Heart right ventricle (tissue), 16 donors: ENCODE measurements around the gene GALNT18. TPM values are rescaled to one million over a fixed set of nuclear protein-coding genes. Genes with fewer than 3 reads are reported as not detected.

Experiments
- ATAC-seq, 8 donors: fragments of 200-7000 bp; cut with Tn5 transposase; one replicate each; pipeline ENCODE4 v1.9.1; 2020; ENCODE audit warnings: mild to moderate bottlenecking in 8 of 8, moderate library complexity in 8 of 8, moderate number of reproducible peaks in 1 of 8
- DNase-seq, 2 donors: peaks; one replicate each; pipeline ENCODE4 v3.0.0-alpha.2; 2020
- H3K27ac ChIP-seq, 10 donors: fragments of 200-600 bp; sonication (generic) in 2 of 10; one replicate each; pipeline versions ENCODE4 v1.5.0 to v1.8.0; 2020 to 2022; ENCODE audit warnings: mild to moderate bottlenecking in 3 of 10
- H3K27me3 ChIP-seq, 7 donors: fragments of 200-600 bp; one replicate each; pipeline ENCODE4 v1.8.0; 2021 to 2022; ENCODE audit warnings: mild to moderate bottlenecking in 2 of 7
- H3K36me3 ChIP-seq, 9 donors: fragments of 200-600 bp; sonication (generic) in 1 of 9; one replicate each; pipeline versions ENCODE4 v1.5.0 to v1.8.0; 2020 to 2022; ENCODE audit warnings: mild to moderate bottlenecking in 2 of 9
- H3K4me1 ChIP-seq, 9 donors: fragments of 200-600 bp; sonication (generic) in 1 of 9; one replicate each; pipeline versions ENCODE4 v1.5.0 to v1.8.0; 2020 to 2022; ENCODE audit warnings: mild to moderate bottlenecking in 4 of 9
- H3K4me3 ChIP-seq, 10 donors: fragments of 200-600 bp; sonication (generic) in 2 of 10; one replicate each; pipeline versions ENCODE4 v1.5.0 to v1.8.0; 2020 to 2022; ENCODE audit warnings: mild to moderate bottlenecking in 7 of 10, moderate library complexity in 2 of 10
- H3K9me3 ChIP-seq, 11 donors: fragments of 200-600 bp in 10 of 11; sonication (generic) in 2 of 11; one replicate each; pipeline versions ENCODE4 v1.5.0 to v1.8.0; 2013 to 2022; ENCODE audit warnings: mild to moderate bottlenecking in 2 of 11, control low read depth in 1 of 11, moderate library complexity in 1 of 11
- WGBS, 2 donors: extraction: QIAGEN DNeasy Blood & Tissue Kit; methylation state at CpG; one replicate each; pipeline ENCODE4 v1.1.7; 2013; ENCODE audit warnings: inconsistent platforms in 1 of 2; 5-methylcytosine and 5-hydroxymethylcytosine counted together
- intact Hi-C, 10 donors: fragments of 100-400 bp; cut with DNase I; formaldehyde crosslinking; loops; one replicate each; pipeline versions ENCODE4 v1.11.1 to v1.14.2; 2022
- polyA plus RNA-seq, 2 donors: library from polyadenylated mRNA; stranded (reverse); fragments of 200-250 nt; gene quantifications; one replicate each; pipeline ENCODE4 v1.2.3, GENCODE V29; 2013
- total RNA-seq, 10 donors: library from RNA; stranded (reverse); fragmentation: NEBNext Ultra II Directional in 3 of 10; extraction: Animal tissue kit (Norgen Biotek cat#: 25700) in 3 of 10; gene quantifications; one replicate each; pipeline versions ENCODE4 v1.2.1 to v1.2.4, GENCODE V29; 2021 to 2023
- TF ChIP-seq, protein P1 (sequence below), 9 donors: fragments of 200-600 bp; sonication (generic) in 2 of 9; IDR thresholded peaks; one replicate each; pipeline versions ENCODE4 v1.5.0 to v1.8.0; 2021 to 2022; ENCODE audit warnings: antibody characterized with exemption in 9 of 9, mild to moderate bottlenecking in 5 of 9, moderate library complexity in 1 of 9
- donor health status: Arrhythmogenic right ventricular cardiomyopathy.
- donor health status: ischemic (EF 13 %, LVEDD 7.1; RV severe dilation, severe dysfunction).
- donor health status: healthy with polysubstance abuse.
- donor health status: DM: no; HTN: yes; CAD: no.
- donor health status: DM: no; HTN: no; CAD: no.
- donor health status: ischemic (EF 25% LVEDD 6.9; RV normal size, moderate dysfunction).
- donor health status: ischemic (EF 25% LVEDD 5.7; RV mildly dilated, moderate dysfunction).
- donor health status: healthy.
- donor health status: DM: yes; HTN: yes; CAD: no.
- donor health status: Ischemic cardiomyopathy.
- donor health status: ischemic (EF 35%, LVEDD 5.7; RV mildly dilated, moderate dysfunction).
- donor health status: nonischemic (EF 11% LVEDD 7.7; RV severe dilation, severe dysfunction).
- donor health status: DM: yes; HTN: yes; CAD: no.
- donor health status: PGD.
- donor health status: ischemic (EF 29% LVEDD 5.4; RV normal size, mild dysfunction).
- donor health status: nonischemic (EF 23%, LVEDD 6.1; RV moderate dilation, normal function).

Gene GALNT18
- total and polyA plus RNA-seq, 12 donors: 7.0 to 29.0 (median 15.6) TPM

DNA sequence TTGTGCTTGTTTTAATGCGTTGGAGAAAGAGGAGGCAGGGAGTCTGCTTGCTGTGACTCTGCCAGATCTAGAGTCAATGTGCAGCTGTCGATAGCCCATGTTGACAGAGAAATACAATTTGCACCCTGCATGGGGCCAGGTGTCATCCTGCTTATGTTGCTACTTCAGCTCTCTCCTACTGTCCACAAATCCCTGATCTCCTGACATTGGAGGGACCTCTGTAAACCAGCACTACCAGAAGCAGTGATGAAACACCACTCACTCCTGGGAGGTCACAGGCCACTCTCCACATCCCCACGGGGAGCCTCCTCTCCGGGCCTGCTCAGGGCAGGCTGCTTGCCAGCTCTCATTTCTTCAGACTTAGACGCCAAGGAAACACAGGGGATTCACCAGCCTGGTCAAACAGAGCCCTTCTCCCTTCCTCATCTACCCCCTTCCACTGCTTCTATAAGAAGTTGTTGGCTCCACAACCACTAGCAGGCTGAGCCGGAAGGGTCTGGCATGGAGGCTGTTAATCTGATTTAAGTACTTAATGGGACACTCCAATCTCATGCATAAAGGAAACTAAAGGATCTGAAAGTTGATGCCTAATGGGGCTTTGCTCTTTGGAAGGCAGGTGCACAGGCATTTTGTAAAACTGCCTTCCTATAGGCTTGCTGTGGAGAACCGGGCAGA, 238.8 kb downstream of the GALNT18 start:
- Histone ChIP-seq H3K4me1 (peaks cover 0 to 7% (median 0%) of the 10 kb centered on the region in 9 donors), H3K27ac (no peak overlapping the region), H3K27me3 (no peaks in the 10 kb centered on the region), H3K4me3 (no peak overlapping the region), H3K36me3 (peaks cover 0 to 13% (median 0%) of the 10 kb centered on the region in 9 donors), H3K9me3 (no peaks in the 10 kb centered on the region)
- ATAC-seq (peak in 1 of 8 donors; percentile 32), DNase-seq (no peak)
- 72 to 76% methylated on average over 7 of the region's 7 CpGs for WGBS, 2 donors
- intact Hi-C loops: no loop called here
- TF ChIP-seq, protein P1, sequence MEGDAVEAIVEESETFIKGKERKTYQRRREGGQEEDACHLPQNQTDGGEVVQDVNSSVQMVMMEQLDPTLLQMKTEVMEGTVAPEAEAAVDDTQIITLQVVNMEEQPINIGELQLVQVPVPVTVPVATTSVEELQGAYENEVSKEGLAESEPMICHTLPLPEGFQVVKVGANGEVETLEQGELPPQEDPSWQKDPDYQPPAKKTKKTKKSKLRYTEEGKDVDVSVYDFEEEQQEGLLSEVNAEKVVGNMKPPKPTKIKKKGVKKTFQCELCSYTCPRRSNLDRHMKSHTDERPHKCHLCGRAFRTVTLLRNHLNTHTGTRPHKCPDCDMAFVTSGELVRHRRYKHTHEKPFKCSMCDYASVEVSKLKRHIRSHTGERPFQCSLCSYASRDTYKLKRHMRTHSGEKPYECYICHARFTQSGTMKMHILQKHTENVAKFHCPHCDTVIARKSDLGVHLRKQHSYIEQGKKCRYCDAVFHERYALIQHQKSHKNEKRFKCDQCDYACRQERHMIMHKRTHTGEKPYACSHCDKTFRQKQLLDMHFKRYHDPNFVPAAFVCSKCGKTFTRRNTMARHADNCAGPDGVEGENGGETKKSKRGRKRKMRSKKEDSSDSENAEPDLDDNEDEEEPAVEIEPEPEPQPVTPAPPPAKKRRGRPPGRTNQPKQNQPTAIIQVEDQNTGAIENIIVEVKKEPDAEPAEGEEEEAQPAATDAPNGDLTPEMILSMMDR (IDR thresholded peaks at IDR 0.05): no peak

DNA sequence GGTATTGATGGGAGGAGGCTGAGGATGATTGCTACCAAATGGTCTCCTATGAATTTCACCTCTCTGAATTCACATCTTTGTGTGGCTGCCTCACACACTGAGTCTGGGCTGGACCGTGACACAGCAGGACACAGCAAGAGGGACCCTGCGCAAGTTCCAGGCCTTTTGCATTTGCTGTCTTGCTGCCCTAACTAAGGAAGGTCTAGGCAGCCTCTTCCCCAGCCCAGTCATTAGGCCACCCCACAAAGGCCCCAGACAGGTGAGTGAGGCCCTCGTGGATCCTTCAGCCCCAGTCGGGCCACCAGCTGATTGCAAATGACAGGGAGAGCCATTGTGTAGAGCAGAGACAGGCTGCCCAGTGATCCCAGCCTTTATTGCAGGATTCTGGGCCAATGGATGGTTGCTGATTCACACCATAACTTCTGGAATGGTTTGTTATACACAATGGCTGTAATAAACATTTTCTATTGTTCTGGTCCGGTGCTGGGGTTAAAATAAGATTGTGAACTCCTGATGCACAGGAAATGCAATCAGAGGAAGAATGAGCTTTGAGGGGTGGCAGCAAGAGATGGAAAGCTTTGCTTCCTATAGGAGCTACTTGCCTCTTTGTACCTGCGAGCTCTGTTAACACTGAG, 240.2 kb downstream of the GALNT18 start:
- intact Hi-C loops: no loop called here
- Histone ChIP-seq H3K36me3 (peaks cover 0 to 25% (median 0%) of the 10 kb centered on the region in 9 donors), H3K4me3 (no peak overlapping the region), H3K9me3 (no peaks in the 10 kb centered on the region), H3K27me3 (no peaks in the 10 kb centered on the region), H3K4me1 (peaks cover 0 to 7% (median 0%) of the 10 kb centered on the region in 9 donors), H3K27ac (peak overlapping the region in 2 of 10 donors; percentile 22 to 31)
- ATAC-seq (peak in 5 of 8 donors; percentile 21 to 50 (median 42)), DNase-seq (no peak)
- WGBS, 2 donors: 84 to 85% methylated on average over 6 of the region's 6 CpGs
- TF ChIP-seq, protein P1 (IDR thresholded peaks at IDR 0.05): no peak

DNA sequence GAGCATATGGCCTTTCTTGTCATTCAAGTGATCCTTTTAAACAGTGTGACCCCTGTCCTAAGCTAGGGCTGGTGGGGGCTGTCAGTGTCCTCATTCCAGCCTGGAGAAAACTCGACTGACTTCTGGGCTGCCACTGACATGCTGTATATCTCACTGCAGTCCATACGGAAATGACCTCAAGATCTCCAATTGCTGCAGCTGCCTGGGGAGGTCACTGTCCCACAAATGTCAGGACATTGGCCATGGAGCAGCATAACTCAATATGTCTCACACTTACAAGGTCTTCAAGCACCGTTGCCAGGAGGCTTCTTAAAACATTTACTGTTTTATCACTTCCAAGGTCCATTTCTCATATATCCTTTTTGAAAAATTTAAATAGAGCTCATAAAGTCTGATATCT, 240.9 kb downstream of the GALNT18 start:
- intact Hi-C loops: no loop called here
- DNase-seq (no peak), ATAC-seq (no peak)
- Histone ChIP-seq H3K4me1 (peaks cover 0 to 7% (median 0%) of the 10 kb centered on the region in 9 donors), H3K9me3 (no peaks in the 10 kb centered on the region), H3K4me3 (no peak overlapping the region), H3K27ac (no peak overlapping the region), H3K27me3 (no peaks in the 10 kb centered on the region), H3K36me3 (peaks cover 0 to 32% (median 0%) of the 10 kb centered on the region in 9 donors)
- 65 to 67% methylated on average over 3 of the region's 3 CpGs for WGBS, 2 donors
- TF ChIP-seq, protein P1 (IDR thresholded peaks at IDR 0.05): no peak

DNA sequence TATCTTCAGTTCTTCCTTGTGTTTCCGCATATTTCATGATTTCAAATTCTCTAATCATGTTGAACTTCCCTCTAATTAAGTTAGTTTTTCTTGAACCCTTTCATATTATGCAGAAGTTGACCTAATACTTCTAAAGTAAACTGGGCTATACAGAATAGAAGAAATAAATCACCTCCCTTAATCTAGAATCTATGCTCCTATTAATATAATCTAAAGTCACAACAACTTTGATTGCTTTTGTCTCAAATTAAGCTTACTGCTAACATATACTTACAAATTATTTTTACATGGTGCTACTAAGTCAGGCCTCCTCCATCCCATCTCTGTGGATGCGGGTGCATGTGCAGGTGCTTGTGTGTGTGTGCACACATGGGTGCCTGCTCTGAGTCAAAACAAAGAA, 241.5 kb downstream of the GALNT18 start:
- WGBS, 2 donors: 95 to 100% methylated on average over 2 of the region's 2 CpGs
- TF ChIP-seq, protein P1 (IDR thresholded peaks at IDR 0.05): no peak

More for the DNA sequence above, 241.5 kb downstream of the GALNT18 start:
- H3K4me1 ChIP-seq: peaks cover 0 to 7% (median 0%) of the 10 kb centered on the region in 9 donors
- no peaks in the 10 kb centered on the region for H3K9me3 ChIP-seq
- no peak overlapping the region for H3K4me3 ChIP-seq
- intact Hi-C loops: no loop called here
- H3K27me3 ChIP-seq: no peaks in the 10 kb centered on the region
- DNase-seq (no peak), ATAC-seq (no peak)
- peaks cover 0 to 38% (median under 1%) of the 10 kb centered on the region in 9 donors for H3K36me3 ChIP-seq
- H3K27ac ChIP-seq: no peak overlapping the region
